PFSK-1 (cell line): ENCODE results near the gene GOLGA5.

Experiments used
- FOXP2 ChIP-seq: optimal IDR thresholded peaks from 2 replicates; pipeline ENCODE3; 2011; ENCODE audit warnings: borderline replicate concordance, control low read depth, inconsistent platforms; ENCODE audit not compliant: insufficient read depth; ENCODE audit errors: extremely low read length, extremely low read depth
- POLR2AphosphoS5 ChIP-seq: IDR thresholded peaks from 2 replicates; pipeline ENCODE4 v1.6.1; 2012; ENCODE audit warnings: low read depth, mild to moderate bottlenecking, control low read depth, low read length, moderate library complexity
- REST ChIP-seq, 2 experiments: IDR thresholded peaks; 2 replicates each; pipeline versions ENCODE4 v1.6.1 to v1.8.0; 2011 to 2012; ENCODE audit warnings: low read depth in 2 of 2, low read length in 2 of 2, control low read depth in 1 of 2, inconsistent platforms in 1 of 2, mild to moderate bottlenecking in 1 of 2, moderate library complexity in 1 of 2; ENCODE audit not compliant: insufficient read depth in 1 of 2
- SIN3A ChIP-seq: IDR thresholded peaks from 2 replicates; pipeline ENCODE4 v1.6.1; 2012; ENCODE audit warnings: mild to moderate bottlenecking, low read length, moderate library complexity, borderline replicate concordance; ENCODE audit not compliant: insufficient read depth
- TAF1 ChIP-seq: IDR thresholded peaks from 2 replicates; pipeline ENCODE4 v1.6.1; 2012; ENCODE audit warnings: low read length, control low read depth, borderline replicate concordance; ENCODE audit not compliant: insufficient read depth

GOLGA5 gene

GRCh38 chr14:92860049-92860840 lies 66.1 kb downstream of the GOLGA5 start:
- TF ChIP-seq SIN3A: no peak
- no peak for TF ChIP-seq TAF1
- TF ChIP-seq POLR2AphosphoS5: no peak

GRCh38 chr14:92861856-92862745 lies 68.0 kb downstream of the GOLGA5 start:
- no peak for TF ChIP-seq SIN3A
- no peak for TF ChIP-seq POLR2AphosphoS5
- TF ChIP-seq FOXP2: no peak
- TF ChIP-seq REST (IDR thresholded peaks at IDR 0.05; ENCODE audit: insufficient read depth in 1 of 2, low read depth in 2 of 2, low read length in 2 of 2): no peak
- no peak for TF ChIP-seq TAF1

GRCh38 chr14:92863286-92864080 lies 69.4 kb downstream of the GOLGA5 start:
- TF ChIP-seq TAF1 (no peak), POLR2AphosphoS5 (no peak)

- no peak for TF ChIP-seq POLR2AphosphoS5
- no peak for TF ChIP-seq TAF1
- no peak for TF ChIP-seq REST (IDR thresholded peaks at IDR 0.05; ENCODE audit: insufficient read depth in 1 of 2, low read depth in 2 of 2, low read length in 2 of 2)
- no peak for TF ChIP-seq FOXP2
- no peak for TF ChIP-seq SIN3A
Observed at GRCh38 chr14:92865674-92866073, 71.6 kb downstream of the GOLGA5 start.

GRCh38 chr14:92866181-92866752 lies 72.2 kb downstream of the GOLGA5 start:
- TF ChIP-seq REST (IDR thresholded peaks at IDR 0.05; ENCODE audit: insufficient read depth in 1 of 2, low read depth in 2 of 2, low read length in 2 of 2) (no peak), SIN3A (no peak), FOXP2 (no peak), POLR2AphosphoS5 (no peak), TAF1 (no peak)
